Naive B cell (primary cell): ENCODE measurements around the gene FASTKD1. TPM values are rescaled to one million over a fixed set of nuclear protein-coding genes. Genes with fewer than 3 reads are reported as not detected.
"Not testable (repeated sequence)": the region's sequence is repeated elsewhere in the genome, so short reads cannot be mapped to it uniquely, and the experiment has no call there.

ENCODE experiments used
- ATAC-seq, 2 donors: fragments of 150-1000 bp; cut with Tn5 transposase; 2 replicates each; pipeline ENCODE4 v1.10.0; 2021; ENCODE audit warnings: low read depth in 2 of 2, mild to moderate bottlenecking in 2 of 2, moderate library complexity in 2 of 2
- DNase-seq: peaks from one replicate; pipeline ENCODE4 v3.0.0; 2022
- H3K27ac Mint-ChIP-seq, 6 donors: one replicate each; pipeline ENCODE4 v1.8.0; 2020 to 2022; ENCODE audit warnings: mild to moderate bottlenecking in 6 of 6, mixed read lengths in 6 of 6, moderate library complexity in 5 of 6, inconsistent platforms in 2 of 6
- H3K27me3 Mint-ChIP-seq, 3 donors: one replicate each; pipeline ENCODE4 v1.8.0; 2021 to 2022; ENCODE audit warnings: mixed read lengths in 3 of 3, mild to moderate bottlenecking in 1 of 3
- H3K36me3 Mint-ChIP-seq, 2 donors: one replicate each; pipeline ENCODE4 v1.8.0; 2020 to 2022; ENCODE audit warnings: mixed read lengths in 2 of 2, inconsistent platforms in 1 of 2, mild to moderate bottlenecking in 1 of 2
- H3K4me1 Mint-ChIP-seq, 3 donors: one replicate each; pipeline ENCODE4 v1.8.0; 2020 to 2022; ENCODE audit warnings: mixed read lengths in 3 of 3, inconsistent platforms in 1 of 3, mild to moderate bottlenecking in 1 of 3, moderate library complexity in 1 of 3
- H3K4me3 Mint-ChIP-seq, 8 donors: one replicate each; pipeline ENCODE4 v1.8.0; 2020 to 2022; ENCODE audit warnings: mild to moderate bottlenecking in 8 of 8, mixed read lengths in 8 of 8, moderate library complexity in 8 of 8, inconsistent platforms in 2 of 8
- H3K9me3 Mint-ChIP-seq, 7 donors: one replicate each; pipeline ENCODE4 v1.8.0; 2020 to 2022; ENCODE audit warnings: mixed read lengths in 7 of 7, mild to moderate bottlenecking in 5 of 7, inconsistent platforms in 2 of 7, moderate library complexity in 1 of 7
- polyA plus RNA-seq, 6 donors: library from polyadenylated mRNA; unstranded; fragments of 300-500 nt; fragmentation: Illumina TruSeq; gene quantifications; one replicate each; pipeline ENCODE4 v1.2.3, GENCODE V29; 2021; ENCODE audit warnings: low read depth in 6 of 6

The FASTKD1 gene
- polyA plus RNA-seq, 6 donors from 2014 or later = 7.5 to 21.5 (median 12.1) TPM

DNA sequence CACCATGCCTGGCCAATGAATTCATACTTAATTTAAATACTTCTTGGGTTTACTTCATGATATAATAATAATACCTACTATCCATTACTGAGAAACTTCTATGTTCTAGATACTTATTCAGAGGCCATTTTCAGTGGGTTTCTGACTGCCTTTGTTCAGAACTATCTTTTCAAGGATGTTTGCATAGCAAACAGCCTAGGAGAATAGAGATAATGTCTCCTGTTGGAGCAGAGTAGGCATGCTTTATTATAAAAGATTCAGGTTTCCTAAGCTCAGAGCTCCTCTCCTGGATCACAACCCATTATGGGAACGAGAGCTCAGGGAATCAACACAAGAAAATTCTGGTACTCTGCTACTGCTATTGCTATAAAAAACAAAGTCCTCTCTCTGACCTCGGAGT is 11.1 kb downstream of the FASTKD1 start:
- DNase-seq (no peak), ATAC-seq (no peak)
- H3K4me3 Mint-ChIP-seq = no peak overlapping the region
- H3K27ac Mint-ChIP-seq = peak overlapping the region in 2 of 6 donors; percentile 29 to 94
- H3K4me1 Mint-ChIP-seq = no peaks in the 10 kb centered on the region
- peaks cover 0 to 2% (median 0%) of the 10 kb centered on the region in 7 donors for H3K9me3 Mint-ChIP-seq
- H3K36me3 Mint-ChIP-seq = peaks cover 0 to 17% of the 10 kb centered on the region in 2 donors
- H3K27me3 Mint-ChIP-seq = no peaks in the 10 kb centered on the region

DNA sequence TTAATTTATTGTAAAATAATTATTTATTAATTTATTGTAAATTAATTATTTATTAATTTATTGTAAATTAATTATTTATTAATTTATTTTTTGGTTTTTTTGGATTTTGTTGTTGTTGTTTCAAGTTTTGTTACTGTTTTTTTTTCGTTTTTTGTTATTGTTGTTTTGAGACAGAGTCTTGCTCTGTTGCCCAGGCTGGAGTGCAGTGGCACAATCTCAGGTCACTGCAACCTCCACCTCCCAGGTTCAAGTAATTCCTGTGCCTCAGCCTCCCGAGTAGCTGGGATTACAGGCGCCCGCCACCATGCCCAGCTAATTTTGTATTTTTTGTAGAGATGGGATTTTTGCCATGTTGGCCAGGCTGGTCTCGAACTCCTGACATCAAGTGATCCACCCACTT is 11.6 kb downstream of the FASTKD1 start:
- not testable (repeated sequence) for H3K27me3 Mint-ChIP-seq, H3K4me1 Mint-ChIP-seq, H3K4me3 Mint-ChIP-seq, DNase-seq, ATAC-seq, H3K9me3 Mint-ChIP-seq
- Mint-ChIP-seq H3K36me3 (peaks cover 0 to 17% of the 10 kb centered on the region in 2 donors), H3K27ac (peak overlapping the region in 2 of 6 donors; percentile 36 to 94)

DNA sequence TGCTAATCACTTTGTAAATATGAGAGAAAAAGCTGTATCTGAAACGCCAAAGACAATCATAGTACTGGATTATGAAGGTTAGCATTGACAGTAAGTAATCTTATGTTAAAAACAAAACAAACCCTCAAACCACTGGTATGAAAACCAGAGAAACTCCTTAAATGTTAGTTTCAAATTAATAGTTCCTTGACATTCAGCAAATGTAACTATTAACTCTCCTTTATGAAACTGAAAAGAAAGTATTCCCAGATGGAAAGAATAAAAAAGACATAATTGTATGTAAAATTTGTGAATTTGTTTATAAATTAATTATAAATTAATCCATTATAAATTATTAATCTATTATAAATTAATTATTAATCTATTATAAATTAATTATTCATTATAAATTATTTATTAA is 12.3 kb downstream of the FASTKD1 start:
- ATAC-seq = no peak
- Mint-ChIP-seq H3K4me3 (peak overlapping the region in 1 of 8 donors; percentile 42), H3K9me3 (peaks cover 0 to 2% (median 0%) of the 10 kb centered on the region in 7 donors), H3K27ac (no peak overlapping the region), H3K27me3 (no peaks in the 10 kb centered on the region), H3K4me1 (no peaks in the 10 kb centered on the region), H3K36me3 (peaks cover 0 to 17% of the 10 kb centered on the region in 2 donors)
- DNase-seq = no peak

DNA sequence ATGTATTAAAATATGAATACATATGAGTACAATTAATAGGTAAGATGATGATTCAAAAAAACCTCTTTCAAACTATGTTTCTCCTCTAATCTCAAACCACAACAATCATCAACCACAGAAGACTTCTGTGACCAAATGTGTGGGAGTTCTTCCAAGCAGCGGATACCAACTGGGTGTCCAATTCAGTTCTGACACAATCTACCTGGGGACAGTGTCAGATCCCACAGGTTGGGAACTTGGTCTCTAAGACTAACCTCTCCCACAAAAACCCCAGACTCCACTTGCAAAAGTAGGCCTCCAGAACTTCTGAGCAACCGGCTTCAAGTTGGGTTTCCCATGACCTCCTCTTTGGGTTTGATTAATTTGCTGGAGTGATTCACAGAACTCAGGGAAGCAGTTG is 26.9 kb downstream of the FASTKD1 start:
- Mint-ChIP-seq H3K4me1 (no peaks in the 10 kb centered on the region), H3K9me3 (no peaks in the 10 kb centered on the region), H3K27ac (peak overlapping the region in 3 of 6 donors; percentile 27 to 67 (median 33)), H3K27me3 (no peaks in the 10 kb centered on the region), H3K36me3 (peaks cover 5 to 18% of the 10 kb centered on the region in 2 donors), H3K4me3 (no peak overlapping the region)
- ATAC-seq (no peak), DNase-seq (no peak)

DNA sequence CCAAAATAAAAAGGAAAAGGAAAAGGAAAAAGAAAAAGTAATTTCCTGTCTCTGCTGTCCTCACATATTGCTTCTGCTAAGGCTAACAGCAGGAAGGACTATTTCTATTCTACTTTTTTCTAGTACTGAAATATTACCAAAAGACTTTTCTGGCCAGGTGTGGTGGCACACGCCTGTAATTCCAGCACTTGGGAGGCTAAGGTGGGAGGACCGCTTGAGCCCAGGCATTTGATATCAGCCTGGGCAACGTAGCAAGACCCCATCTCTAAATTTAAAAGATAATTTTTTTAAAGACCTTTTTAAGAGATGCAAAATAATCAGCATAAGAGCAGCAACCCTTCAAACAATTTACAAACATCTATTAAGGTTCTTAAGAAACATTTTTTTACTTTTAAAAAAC is 31.2 kb downstream of the FASTKD1 start:
- H3K9me3 Mint-ChIP-seq = no peaks in the 10 kb centered on the region
- H3K27ac Mint-ChIP-seq = no peak overlapping the region
- H3K27me3 Mint-ChIP-seq = no peaks in the 10 kb centered on the region
- no peak for ATAC-seq
- H3K4me3 Mint-ChIP-seq = no peak overlapping the region
- peaks cover 8 to 26% of the 10 kb centered on the region in 2 donors for H3K36me3 Mint-ChIP-seq
- no peaks in the 10 kb centered on the region for H3K4me1 Mint-ChIP-seq
- DNase-seq = no peak

DNA sequence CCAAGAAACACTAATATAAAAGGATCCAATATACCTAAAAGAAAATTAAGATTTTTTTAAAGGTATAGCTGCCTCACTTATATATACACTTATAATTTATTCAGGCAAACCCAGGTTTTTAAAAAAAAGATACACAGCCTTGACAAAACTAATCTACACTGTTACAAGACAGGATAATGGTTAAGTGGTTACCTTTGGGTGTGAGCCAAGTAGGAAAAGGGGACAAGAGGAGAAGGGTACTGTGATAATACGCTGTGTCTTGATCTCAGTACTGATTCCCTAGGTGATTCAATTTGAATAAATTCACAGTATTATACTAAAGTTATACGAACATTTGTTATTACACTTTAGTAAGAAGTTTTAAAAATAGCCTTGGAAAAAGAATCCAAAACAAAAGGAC is 33.5 kb downstream of the FASTKD1 start:
- Mint-ChIP-seq H3K36me3 (peaks cover 8 to 20% of the 10 kb centered on the region in 2 donors), H3K4me3 (no peak overlapping the region), H3K4me1 (no peaks in the 10 kb centered on the region), H3K27me3 (no peaks in the 10 kb centered on the region), H3K9me3 (no peaks in the 10 kb centered on the region), H3K27ac (no peak overlapping the region)
- DNase-seq (no peak), ATAC-seq (no peak)

DNA sequence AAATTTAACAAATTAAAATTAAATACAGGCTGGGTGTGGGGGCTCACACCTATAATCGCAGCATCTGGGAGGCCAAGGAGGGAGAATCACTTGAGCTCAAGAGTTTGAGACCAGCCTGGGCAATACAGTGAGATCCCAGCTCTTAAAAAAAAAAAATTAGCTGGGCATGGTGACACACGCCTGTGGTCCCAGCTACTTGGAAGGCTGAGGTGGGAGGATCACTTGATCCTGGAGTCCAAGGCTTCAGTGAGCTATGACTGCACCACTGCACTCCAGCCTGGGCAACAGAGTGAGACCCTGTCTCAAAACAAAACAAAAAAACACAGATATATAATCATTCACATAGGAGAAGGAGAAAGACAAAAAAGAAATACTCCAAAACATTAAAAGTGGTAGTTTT is 34.2 kb downstream of the FASTKD1 start:
- not testable (repeated sequence) for H3K9me3 Mint-ChIP-seq, H3K4me3 Mint-ChIP-seq, H3K4me1 Mint-ChIP-seq, H3K27ac Mint-ChIP-seq, ATAC-seq, H3K27me3 Mint-ChIP-seq, DNase-seq
- H3K36me3 Mint-ChIP-seq = peaks cover 8 to 20% of the 10 kb centered on the region in 2 donors

DNA sequence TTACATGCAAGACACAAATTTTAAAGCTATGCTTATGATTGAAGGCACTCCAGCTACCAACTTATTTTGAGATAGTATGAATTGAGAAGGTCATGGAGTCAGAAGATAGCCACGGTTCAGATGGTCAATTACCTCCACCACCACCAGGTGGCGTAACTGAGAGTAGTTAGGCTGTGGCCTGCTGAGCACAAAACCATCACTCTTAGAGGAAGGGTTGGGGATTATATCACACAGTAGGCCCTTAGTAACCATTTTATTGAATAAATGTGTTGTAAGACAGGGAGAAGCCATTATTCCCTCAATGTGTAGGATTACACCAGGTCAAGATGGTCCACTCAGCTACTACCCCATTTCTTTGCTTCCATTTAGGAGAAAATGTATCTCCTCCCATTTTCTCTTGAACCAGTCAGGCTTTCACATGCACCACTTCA is 45.4 kb downstream of the FASTKD1 start:
- peak; percentile 54 for DNase-seq
- Mint-ChIP-seq H3K4me3 (no peak overlapping the region), H3K36me3 (no peaks in the 10 kb centered on the region), H3K4me1 (no peaks in the 10 kb centered on the region), H3K27me3 (no peaks in the 10 kb centered on the region), H3K9me3 (no peaks in the 10 kb centered on the region), H3K27ac (peak overlapping the region in 1 of 6 donors; percentile 4)
- ATAC-seq = peak; percentile 68 to 82

DNA sequence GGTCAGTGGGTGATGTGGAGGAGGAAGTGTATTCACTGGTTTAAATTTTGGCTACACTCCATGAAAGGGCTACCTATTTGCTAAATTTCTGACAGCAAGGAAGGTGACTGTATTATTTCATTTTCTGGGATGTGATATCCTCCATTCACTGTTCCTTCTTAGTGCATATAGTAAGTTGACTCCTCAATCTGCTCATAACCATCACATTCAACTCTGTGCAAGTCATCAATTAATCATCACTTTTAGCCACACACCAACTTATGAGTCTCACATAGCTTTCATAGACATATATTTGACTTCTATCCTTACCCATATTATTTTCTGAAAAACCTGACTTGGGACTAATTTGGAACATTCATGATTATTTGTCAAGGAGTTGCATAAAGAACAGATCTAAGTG is 47.2 kb downstream of the FASTKD1 start:
- Mint-ChIP-seq H3K27ac (peak overlapping the region in 1 of 6 donors; percentile 6), H3K9me3 (no peaks in the 10 kb centered on the region), H3K27me3 (no peaks in the 10 kb centered on the region), H3K36me3 (no peaks in the 10 kb centered on the region), H3K4me3 (no peak overlapping the region), H3K4me1 (no peaks in the 10 kb centered on the region)
- DNase-seq = no peak
- ATAC-seq = no peak

DNA sequence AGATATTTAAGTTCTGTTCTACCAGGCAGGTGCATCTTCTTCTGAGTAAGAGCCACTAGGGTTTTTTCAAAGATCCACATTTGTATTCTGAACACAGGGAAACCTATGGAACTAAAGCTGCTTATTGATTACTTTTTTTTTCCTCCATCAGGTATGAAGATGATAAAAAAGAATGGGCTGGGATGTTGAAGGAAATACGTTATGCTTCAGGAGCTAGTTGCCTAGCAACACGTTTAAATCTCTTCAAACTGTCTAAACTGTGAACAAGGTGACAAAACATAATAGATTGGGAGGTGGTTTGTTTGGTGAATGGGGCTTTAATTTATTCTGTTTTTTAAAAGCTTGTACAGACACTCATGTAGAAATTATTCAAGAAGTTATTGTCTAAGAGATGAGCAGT is 48.2 kb downstream of the FASTKD1 start:
- Mint-ChIP-seq H3K9me3 (no peaks in the 10 kb centered on the region), H3K27me3 (no peaks in the 10 kb centered on the region), H3K4me3 (no peak overlapping the region), H3K4me1 (no peaks in the 10 kb centered on the region), H3K27ac (no peak overlapping the region), H3K36me3 (no peaks in the 10 kb centered on the region)
- DNase-seq (no peak), ATAC-seq (no peak)

DNA sequence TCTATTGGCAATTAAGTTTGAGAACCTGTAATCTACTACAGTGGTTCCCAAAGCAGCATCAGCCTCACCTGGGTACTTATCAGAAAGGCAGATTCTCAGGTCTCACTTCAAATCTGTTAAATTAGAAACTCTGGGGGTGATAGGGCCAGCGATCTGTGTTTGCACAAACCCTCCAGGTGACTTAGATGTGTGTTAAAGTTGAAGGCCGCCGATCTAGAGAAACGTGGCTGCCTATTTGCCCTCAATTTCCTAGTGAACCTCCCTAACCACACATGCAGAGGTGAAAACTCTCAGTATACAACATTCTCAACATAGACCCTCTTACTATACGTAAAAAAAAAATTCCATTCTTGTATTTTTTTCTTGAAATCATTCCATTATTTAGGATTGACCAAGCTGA is 50.0 kb downstream of the FASTKD1 start:
- ATAC-seq (no peak), DNase-seq (no peak)
- no peaks in the 10 kb centered on the region for H3K9me3 Mint-ChIP-seq
- H3K36me3 Mint-ChIP-seq = no peaks in the 10 kb centered on the region
- H3K27me3 Mint-ChIP-seq = no peaks in the 10 kb centered on the region
- no peaks in the 10 kb centered on the region for H3K4me1 Mint-ChIP-seq
- H3K4me3 Mint-ChIP-seq = no peak overlapping the region
- no peak overlapping the region for H3K27ac Mint-ChIP-seq

DNA sequence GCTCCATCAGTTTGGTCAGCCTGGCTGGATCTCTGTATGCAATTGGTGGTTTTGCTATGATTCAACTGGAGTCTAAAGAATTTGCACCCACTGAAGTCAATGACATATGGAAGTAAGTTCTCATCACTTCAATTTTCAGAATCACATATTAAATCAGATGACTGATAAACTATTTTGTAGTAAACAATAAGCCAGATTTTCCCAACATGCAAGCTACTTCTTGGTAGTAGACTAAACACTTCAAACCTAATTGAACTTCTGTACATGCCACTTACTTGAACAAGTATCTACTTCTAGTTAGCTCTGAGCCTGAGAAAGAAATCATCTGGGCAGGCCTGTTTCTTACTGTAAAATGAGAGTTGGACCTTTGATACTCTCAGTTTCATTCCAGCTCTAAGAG is 52.8 kb downstream of the FASTKD1 start:
- H3K9me3 Mint-ChIP-seq = no peaks in the 10 kb centered on the region
- no peak overlapping the region for H3K27ac Mint-ChIP-seq

DNA sequence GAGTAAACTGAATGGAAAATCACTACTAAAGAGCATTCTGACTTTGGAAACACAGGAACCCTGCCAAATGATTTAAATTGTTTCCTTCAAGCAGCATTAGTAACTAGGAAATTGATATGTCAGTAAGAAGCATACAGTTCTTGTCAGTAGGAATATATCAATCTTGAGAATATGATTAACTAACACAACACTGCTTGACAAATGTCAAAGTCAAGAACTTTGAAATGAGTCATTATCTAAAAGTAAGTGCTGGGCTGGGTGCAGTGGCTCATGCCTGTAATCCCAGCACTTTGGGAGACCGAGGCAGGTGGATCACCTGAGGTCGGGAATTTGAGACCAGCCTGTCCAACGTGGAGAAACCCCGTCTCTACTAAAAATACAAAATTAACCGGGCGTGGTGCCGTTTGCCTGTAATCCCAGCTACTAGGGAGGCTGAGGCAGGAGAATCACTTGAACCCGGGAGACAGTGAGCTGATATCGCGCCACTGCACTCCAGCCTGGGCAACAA is 57.1 kb downstream of the FASTKD1 start:
- H3K36me3 Mint-ChIP-seq, H3K27me3 Mint-ChIP-seq, H3K4me3 Mint-ChIP-seq, H3K9me3 Mint-ChIP-seq, H3K27ac Mint-ChIP-seq, ATAC-seq, DNase-seq, H3K4me1 Mint-ChIP-seq: not testable (repeated sequence)

More for the DNA sequence above, 52.8 kb downstream of the FASTKD1 start:
- ATAC-seq (no peak), DNase-seq (no peak)
- H3K4me3 Mint-ChIP-seq = no peak overlapping the region
- no peaks in the 10 kb centered on the region for H3K4me1 Mint-ChIP-seq
- no peaks in the 10 kb centered on the region for H3K36me3 Mint-ChIP-seq
- H3K27me3 Mint-ChIP-seq = no peaks in the 10 kb centered on the region

DNA sequence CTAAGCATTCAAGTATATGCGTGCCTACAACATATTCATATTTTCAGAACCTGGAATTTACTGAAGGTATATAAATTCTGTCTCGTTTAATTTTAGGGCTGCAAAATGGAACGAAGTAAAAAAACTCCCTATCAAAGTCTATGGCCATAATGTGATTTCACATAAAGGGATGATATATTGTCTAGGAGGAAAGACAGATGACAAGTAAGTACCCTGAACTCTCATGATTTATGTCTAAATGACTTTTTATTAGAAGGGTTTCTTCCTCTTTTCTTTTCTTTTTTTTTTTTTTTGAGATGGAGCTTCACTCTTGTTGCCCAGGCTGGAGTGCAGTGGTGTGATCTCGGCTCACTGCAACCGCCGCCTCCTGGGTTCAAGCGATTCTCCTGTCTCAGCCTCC is 58.9 kb downstream of the FASTKD1 start:
- not testable (repeated sequence) for ATAC-seq, H3K4me3 Mint-ChIP-seq, H3K36me3 Mint-ChIP-seq, H3K9me3 Mint-ChIP-seq, H3K27ac Mint-ChIP-seq, H3K4me1 Mint-ChIP-seq, DNase-seq, H3K27me3 Mint-ChIP-seq

DNA sequence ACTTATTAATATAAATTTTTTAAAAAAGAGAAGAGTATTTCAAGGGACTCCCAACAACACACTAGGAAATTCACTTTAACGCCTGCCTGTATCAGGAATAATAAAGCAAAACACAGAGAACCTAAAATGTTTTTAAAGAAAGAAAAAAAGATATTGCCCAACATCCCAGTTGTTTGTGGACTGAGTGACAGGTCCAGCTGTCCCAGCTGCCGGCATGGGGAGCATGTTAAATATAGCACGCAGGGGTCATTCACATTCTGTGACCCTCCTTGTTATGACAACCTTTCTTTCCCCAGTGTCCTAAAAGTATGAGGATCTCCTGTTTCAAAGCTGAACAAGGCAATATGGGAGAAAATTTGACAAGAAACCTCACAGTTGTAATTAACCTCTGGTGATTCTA is 59.7 kb downstream of the FASTKD1 start:
- Mint-ChIP-seq H3K9me3 (no peaks in the 10 kb centered on the region), H3K36me3 (no peaks in the 10 kb centered on the region), H3K4me3 (no peak overlapping the region), H3K27ac (no peak overlapping the region), H3K27me3 (no peaks in the 10 kb centered on the region), H3K4me1 (no peaks in the 10 kb centered on the region)
- ATAC-seq (no peak), DNase-seq (no peak)
